Stimulated activated CD4-positive, alpha-beta T cell treated with anti-CD3 and anti-CD28 coated beads, Interleukin-15, amount 100 ng/mL, for 24 hours (primary cell): Measurements from ENCODE around the gene FBXO30.
A peak's percentile ranks its signal among the peaks of the same experiment; 100 is the strongest.

Source experiments
- DNase-seq: peaks from one replicate; pipeline ENCODE4 v3.0.0-alpha.2; 2020

The FBXO30 gene

DNA sequence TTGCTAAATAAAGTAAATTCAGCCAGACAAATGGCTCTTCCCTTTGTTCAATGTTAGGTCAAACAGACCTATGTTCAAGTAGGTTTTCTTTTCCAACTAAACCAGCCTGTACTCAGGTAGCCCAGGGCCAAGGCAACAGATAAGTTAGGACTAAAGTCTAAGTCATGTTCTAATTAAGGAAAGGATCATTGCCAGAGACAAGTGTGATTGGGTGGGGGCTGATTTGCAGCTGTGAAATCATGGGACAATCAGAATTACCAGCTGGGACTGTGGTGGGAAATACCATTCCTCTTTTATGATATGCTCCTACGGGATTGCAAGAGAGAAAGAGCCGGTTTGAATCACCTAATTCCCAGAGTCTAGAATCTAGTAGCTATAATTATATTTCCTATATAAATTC, 4.2 kb upstream of the FBXO30 start:
- DNase-seq, result no peak

DNA sequence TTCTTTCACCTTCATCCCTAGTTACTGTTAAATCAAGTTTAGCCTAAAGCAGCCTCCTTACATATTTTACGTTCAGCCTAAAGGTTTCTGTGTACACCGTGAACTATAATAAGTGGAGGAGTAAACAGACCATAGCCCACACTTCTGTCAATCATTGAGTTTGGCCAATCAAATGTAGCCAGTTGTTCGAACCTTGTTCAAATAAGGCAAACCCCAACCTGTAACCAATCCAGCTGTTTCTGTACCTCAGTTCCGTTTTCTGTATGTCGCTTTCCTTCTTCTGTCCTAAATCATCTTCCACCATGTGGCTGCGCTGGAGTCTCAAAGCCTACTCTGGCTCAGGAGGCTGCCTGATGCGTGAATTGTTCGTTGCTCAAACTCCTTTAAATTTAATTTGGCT, 1.8 kb upstream of the FBXO30 start:
- no peak for DNase-seq

DNA sequence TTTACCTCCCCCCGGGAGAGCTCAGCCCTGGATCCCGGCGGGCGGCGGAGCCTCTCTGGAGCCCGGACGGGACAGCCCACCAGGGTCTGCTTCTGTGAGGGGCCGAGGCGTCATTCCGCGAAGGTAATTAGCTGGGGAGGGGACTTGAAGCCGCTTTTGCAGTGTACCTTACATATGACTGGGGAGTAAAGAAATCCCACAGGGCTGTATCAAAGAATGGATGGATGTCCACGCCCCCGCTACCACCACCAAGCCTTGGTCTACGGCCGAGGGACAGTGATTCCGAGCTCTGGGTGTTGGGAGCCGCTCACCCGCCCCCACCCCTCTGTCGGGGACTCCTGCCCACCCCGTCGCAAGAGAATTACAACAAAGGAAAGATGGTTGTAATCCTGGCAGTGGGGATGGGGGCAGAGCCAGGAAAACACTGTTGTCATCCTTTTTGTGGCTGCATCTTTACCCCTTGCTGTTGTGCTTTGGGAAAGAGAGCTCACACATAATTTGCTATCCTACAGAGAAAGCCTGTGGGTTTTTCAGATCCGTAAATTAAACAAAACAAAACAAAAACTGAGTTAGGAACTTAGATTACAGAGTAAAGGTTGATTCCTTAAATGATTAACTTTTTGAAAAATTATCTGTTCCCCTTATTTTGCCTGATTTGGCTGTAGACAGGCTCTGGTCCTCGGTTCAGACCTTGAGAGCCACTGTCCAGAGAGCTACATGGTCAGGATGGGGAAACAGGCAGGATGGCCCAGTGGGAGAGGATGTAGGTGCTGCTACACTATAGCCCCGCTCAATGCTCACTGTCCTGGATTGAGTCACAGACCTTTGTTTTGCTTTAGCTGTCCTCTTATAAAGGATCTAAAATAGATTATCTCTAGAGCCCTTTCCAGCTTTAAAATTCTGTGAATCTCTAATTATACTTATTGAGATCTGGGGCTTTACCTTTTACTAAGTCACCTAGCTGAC, 997 bp upstream of the FBXO30 start:
- DNase-seq, result no peak

DNA sequence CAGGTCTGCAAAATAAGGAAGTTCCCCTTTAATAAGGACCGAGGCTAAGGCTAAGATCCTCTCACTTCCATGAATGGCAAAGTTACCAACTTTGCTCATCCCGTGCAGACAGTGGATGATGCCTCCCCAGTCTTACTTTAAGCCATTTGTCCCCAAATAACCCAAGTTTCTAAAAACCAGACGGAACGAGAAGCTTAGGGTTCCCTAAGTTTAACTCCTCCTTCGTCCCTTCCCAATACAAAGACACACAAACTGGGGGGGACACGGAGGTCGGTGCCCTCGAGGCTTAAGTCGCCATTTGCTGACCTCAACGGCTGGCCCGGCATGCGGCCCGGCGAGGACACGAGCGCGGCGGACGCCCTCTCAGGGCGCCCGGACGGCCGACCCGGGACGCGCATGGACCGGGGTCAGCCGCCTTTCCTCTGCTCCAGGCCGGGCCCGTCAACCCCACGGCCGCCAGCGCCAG, 527 bp downstream of the FBXO30 start:
- peak; percentile 38 for DNase-seq

DNA sequence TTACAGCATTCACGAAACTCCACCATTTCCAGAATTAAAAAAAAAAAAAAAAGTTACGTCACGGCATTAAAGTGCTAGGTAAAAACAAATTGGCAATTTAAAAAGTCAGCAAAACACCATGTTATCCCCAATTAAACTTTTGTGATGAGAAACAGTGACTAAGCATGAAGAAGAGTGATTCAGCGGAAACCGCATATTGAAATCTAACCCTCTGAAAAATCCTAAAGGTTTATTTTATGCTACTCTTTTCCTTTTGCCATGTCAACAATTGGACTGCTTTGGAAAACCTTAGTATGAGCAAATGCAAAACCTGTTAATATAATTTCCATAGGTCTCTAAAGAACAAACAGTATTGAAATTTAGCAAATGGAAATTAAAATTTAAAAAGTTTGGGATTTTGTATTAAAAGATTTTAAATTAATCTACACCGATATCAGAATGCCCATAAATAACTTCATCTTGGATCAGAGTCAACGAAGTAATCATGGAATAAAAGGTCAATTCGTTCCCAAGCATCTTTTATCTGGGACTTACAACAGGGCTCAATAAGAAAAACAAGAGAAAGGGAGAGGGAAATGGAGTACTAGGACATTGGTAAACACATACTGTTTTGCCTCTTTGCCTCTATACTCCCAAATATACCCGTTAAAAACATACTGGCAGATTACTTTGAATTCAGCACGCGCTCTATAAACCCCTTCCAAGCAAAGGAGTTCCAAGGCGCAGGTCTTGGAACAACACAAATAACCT, 1.1 kb downstream of the FBXO30 start:
- no peak for DNase-seq

DNA sequence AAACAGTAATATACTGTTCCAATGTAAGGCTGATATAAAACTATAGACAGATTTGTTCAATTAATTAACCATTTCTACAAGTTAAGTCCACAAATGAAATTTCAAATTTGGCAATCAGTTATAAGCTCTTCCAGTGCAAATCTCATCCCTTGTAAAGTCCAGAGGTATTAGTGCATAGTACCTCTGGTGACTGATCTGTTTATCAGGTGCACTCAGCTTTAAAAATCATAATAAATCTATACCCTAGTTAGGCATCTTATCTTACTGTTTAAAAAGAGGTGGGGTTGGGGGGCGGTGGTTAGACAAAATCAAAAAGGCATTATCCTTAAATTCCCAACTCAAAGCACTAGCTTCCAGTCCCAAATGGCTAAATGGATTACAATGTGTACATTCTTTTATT, 2.9 kb downstream of the FBXO30 start:
- no peak for DNase-seq

DNA sequence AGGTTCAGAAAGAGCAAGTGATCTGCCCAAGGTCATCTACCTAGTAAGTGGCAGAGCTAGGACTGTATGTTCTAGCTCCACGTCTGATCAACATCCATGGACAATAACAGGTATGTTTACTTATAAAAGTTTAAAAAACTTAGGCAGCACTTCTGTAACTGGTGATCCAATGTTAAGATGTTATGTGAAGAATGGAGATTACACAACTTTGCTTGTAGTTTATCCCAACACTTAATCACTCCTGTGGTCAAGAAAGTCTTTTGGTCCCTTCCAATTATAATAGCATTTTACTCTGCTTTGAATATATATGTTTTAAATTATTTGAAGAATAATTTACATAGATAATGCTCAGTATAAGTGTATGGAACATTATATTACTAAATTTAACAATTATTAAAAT, 4.8 kb downstream of the FBXO30 start:
- no peak for DNase-seq

- DNase-seq, result no peak
Observed at GRCh38 chr6:145809211-145809610, 5.4 kb downstream of the FBXO30 start.

DNA sequence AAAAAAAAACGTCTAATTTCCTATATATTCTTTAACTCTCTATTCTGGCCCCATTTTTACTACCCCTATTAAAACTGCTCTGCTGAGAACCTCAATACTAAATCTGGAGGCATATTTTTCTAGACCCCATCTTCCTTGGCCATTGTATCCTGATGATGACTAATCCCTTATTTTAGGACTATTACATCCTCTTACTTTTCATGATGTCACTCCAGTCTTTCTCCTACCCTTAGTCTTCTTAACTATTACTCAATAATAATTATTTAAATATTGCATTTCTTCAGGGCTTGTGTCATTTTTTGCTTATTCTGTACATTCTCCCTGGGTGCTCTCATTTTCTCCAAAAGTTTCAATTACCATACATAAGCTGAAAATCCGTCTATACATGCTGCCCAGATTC, 6.4 kb downstream of the FBXO30 start:
- DNase-seq, result no peak

DNA sequence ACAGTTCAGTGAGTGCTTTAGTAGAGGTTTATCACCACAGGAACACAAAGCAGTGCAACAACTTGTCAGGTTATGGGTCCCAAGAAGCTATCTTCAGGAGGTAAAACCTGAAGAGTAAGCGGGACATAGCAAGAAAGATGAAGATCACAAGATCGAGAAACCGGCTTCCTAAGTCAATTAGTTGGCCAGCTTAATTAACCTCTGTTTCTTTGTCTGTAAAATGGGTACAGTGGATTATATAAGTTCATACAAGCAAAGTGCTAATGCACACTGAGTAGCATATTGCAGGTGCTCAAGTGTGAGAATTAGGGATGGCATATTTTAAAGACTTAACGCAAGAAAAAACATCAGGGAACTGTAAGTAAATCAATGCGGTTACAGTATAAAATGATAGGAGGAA, 12.5 kb downstream of the FBXO30 start:
- DNase-seq, result no peak

GRCh38 chr6:145801021-145801420, 13.6 kb downstream of the FBXO30 start:
- no peak for DNase-seq

GRCh38 chr6:145798530-145798929, 16.1 kb downstream of the FBXO30 start:
- DNase-seq, result no peak

- no peak for DNase-seq
Observed at GRCh38 chr6:145789443-145789842, 25.2 kb downstream of the FBXO30 start.

DNA sequence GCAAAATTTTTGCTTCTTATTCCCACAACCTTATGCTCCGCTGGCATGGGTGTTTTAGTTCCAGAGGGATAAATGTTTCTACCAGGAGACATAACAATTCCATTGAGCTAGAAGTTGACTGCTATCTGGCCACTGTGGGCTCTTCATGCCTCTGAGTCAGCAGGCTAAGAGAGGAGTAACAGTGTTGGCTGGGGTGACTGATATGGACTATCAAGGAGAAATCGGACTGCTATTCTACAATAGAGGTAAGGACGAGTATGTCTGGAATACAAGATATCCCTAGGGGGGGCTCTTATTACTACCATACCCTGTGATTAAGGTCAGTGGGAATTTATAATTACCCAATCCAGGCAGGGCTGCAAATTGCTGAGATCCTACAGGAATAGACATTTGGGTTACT, 26.9 kb downstream of the FBXO30 start:
- DNase-seq, result no peak

GRCh38 chr6:145784683-145785082, 29.9 kb downstream of the FBXO30 start:
- no peak for DNase-seq

- no peak for DNase-seq
Observed at GRCh38 chr6:145783796-145784195, 30.8 kb downstream of the FBXO30 start.

DNA sequence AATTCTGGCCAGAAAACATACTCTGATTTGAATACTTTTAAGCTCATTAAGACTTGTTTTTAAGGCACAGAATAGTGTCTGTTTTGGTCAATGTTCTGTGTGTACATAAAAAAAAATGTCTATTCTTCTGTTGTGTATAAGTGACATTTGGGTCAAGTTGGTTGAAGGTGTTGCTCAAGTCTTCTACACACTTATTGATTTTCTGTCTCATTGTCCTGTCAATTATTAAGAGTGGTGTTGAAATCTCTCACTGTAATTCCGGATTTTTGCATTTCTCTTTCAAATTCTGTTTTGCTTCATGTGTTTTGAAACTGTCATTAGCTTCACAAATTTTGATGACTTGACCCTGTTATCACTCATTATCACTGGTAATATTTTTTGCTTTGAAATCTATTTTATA, 41.7 kb downstream of the FBXO30 start:
- DNase-seq, result no peak

GRCh38 chr6:145765449-145765848, 49.1 kb downstream of the FBXO30 start:
- DNase-seq, result no peak

DNA sequence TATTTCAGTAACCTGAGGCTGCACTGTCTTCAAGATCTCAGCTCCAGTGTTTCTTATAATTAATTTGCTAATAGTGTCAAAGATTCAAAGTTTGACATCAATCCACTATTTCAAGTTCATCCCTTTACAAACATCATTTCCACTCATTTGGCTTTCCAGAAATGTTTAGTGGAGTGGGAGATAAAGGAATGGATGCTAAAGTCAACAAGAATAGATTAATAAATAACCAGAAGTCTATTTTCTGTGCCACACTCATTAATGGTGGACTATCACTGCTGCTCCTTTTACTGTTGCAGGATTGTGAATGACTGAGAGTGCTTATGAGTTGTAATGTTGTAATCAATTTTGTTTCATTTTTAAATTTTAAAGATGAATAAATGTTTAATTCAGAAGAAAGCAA, 50.9 kb downstream of the FBXO30 start:
- no peak for DNase-seq

DNA sequence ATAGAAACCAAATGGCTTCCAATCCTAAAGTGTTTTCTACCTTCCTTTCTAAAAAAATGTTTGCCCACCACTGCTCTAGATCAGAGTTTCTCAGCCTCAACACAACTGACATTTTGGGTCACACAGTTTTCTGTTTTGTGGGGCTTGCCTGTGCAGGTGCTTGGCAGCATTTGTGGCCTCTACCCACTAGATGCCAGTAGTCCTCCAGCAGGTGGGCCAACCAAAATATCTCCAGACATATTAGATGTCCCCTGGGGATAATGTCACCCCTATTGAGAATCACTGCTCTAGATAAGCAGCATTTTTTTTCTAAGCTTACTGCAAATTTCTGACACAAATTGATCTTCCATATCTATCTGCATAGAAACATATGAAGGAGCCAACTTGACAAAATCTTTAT, 53.0 kb downstream of the FBXO30 start:
- DNase-seq, result no peak

- DNase-seq, result no peak
Observed at GRCh38 chr6:145758113-145758512, 56.5 kb downstream of the FBXO30 start.

- no peak for DNase-seq
Observed at GRCh38 chr6:145756170-145756662, 58.4 kb downstream of the FBXO30 start.

DNA sequence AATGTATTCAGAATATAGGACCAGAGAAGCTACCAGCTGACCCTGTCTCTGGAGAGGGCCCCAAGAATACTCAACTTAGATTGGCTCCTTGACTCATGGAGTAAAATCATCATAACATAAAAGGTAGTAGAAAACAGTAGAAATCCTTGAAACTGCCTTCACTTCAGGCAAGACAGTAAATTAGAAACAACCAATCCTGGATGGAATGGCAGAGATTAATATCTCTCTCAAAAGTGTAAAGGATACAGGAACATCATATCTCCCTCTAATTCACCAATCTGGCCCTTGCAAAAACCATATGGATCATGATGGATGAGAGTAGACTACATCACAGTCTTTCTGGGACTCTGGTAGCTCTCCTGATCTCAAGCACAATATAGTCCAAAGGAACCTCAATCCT, 58.9 kb downstream of the FBXO30 start:
- no peak for DNase-seq

DNA sequence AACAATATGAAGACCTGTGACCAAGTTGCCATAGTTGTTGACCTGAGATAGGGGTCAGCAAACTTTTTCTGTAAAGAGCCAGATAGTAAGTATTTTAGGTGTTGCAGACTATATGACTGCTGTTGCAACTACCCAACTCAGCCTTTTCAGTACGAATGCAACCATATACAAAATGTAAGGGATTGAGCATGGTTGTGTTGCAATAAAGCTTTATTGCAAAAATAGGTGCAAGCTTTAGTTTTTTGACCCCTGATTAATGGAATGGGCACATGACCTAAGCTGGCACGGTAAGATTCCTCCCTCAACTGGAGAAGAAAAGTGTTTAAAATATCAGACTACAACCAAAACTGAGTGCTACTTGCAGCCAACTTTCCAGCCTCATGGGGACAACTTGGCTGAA, 62.0 kb downstream of the FBXO30 start:
- no peak for DNase-seq
